HG02623 (cell line): ENCODE data around the gene RPS6KC1.
"Not testable (repeated sequence)": the region's sequence is repeated elsewhere in the genome, so short reads cannot be mapped to it uniquely, and the experiment has no call there.

ENCODE experiments used
- ATAC-seq: cut with Tn5 transposase; IDR thresholded peaks from one replicate; pipeline ENCODE4 v1.9.1; 2021; ENCODE audit warnings: moderate library complexity; ENCODE audit not compliant: unreplicated experiment

Gene RPS6KC1, protein sequence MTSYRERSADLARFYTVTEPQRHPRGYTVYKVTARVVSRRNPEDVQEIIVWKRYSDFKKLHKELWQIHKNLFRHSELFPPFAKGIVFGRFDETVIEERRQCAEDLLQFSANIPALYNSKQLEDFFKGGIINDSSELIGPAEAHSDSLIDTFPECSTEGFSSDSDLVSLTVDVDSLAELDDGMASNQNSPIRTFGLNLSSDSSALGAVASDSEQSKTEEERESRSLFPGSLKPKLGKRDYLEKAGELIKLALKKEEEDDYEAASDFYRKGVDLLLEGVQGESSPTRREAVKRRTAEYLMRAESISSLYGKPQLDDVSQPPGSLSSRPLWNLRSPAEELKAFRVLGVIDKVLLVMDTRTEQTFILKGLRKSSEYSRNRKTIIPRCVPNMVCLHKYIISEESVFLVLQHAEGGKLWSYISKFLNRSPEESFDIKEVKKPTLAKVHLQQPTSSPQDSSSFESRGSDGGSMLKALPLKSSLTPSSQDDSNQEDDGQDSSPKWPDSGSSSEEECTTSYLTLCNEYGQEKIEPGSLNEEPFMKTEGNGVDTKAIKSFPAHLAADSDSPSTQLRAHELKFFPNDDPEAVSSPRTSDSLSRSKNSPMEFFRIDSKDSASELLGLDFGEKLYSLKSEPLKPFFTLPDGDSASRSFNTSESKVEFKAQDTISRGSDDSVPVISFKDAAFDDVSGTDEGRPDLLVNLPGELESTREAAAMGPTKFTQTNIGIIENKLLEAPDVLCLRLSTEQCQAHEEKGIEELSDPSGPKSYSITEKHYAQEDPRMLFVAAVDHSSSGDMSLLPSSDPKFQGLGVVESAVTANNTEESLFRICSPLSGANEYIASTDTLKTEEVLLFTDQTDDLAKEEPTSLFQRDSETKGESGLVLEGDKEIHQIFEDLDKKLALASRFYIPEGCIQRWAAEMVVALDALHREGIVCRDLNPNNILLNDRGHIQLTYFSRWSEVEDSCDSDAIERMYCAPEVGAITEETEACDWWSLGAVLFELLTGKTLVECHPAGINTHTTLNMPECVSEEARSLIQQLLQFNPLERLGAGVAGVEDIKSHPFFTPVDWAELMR

DNA sequence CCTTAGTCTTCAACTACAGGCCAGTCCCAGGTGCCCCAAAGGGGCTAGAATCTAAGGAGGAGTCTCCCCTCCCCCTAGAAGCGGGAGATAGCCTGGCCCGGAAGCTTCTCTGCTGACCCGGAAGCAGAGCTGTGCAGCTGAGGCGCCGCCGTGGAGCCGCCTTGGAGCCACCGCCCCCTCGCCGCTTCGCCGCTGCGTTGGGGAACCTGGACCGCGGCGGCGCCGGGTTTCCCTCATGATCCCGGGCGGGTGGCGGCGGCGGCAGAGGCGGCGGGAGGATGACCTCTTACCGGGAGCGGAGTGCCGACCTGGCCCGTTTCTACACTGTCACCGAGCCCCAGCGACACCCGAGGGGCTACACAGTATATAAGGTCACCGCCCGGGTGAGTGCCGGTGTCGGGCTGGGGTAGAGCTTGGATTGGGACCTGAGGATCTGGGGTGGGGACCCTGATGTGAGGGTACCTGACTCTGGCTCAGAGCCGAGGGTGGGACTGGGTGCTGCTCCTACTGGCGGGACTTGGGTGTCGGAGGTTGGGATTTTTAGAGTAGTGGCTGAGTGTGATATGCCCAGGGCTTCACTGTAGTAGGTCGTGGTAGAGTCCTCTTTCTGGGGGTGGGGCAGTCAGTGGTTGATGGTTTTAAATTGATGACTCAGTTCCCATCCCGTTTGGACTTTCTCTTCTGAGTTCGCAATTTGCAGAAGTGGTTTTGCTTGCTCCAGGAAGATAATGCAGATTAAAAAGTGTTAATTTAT lies at the start of gene RPS6KC1:
TSS of gene RPS6KC1 (plus strand) at position 115 of the 754 bp plus-strand sequence. CDS start at position 279, 164 bp downstream.
- peak; percentile 98 for ATAC-seq

DNA sequence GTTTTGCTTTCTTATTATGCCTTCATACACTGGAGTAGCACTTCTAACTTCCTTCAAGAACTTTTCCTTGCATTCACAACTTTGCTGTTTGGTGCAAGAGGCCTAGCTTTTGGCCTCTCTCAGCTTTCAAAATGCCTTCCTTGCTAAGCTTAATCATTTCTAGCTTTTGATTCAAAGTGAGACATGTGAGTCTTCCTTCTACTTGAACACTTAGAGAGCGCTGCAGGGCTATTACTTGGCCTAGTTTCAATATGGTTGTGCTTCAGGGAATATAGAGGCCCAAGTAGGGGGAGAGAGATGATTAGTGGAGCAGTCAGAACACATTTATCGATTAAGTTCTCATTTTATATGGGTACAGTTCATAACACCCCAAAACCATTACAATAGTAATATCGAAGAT lies 47.8 kb upstream of the RPS6KC1 start:
- ATAC-seq: no peak

DNA sequence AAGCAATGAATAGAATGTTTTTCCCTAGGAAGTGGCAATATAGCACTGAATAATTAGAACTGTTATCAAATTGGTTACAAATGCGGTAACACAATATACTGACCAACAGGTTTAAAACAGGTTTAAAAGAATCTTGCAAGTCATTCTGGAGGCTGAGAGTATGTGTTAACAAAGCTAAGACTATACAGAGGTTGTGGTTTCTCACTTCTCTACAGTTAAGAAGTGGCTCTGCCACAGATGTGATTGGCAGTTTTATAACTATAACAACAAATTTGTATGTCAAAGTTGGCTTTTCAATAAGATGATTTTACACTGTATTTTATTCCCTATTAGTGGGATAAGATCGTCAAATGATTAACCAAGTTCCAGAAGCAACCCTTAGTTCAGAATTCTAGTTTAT lies 42.5 kb upstream of the RPS6KC1 start:
- ATAC-seq: peak; percentile 78

DNA sequence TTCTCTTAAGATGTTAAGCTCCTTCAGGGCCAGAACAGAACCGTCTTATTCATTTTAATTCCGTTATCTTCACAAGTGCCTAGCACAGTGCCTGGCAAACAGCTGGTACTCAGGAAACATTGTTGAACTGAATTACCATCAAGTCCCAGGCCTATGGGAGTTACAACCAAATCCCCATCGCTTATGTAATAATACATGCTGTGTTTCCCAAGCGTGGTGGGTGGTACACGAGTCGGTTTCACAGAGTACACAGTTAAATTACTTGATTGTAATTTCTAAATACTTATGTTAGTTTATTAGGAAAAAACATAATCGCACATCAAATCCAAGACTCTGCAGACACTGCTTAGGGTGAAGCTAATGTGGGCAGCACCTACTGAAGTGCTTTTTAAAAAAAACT lies 36.4 kb upstream of the RPS6KC1 start:
- ATAC-seq: no peak

DNA sequence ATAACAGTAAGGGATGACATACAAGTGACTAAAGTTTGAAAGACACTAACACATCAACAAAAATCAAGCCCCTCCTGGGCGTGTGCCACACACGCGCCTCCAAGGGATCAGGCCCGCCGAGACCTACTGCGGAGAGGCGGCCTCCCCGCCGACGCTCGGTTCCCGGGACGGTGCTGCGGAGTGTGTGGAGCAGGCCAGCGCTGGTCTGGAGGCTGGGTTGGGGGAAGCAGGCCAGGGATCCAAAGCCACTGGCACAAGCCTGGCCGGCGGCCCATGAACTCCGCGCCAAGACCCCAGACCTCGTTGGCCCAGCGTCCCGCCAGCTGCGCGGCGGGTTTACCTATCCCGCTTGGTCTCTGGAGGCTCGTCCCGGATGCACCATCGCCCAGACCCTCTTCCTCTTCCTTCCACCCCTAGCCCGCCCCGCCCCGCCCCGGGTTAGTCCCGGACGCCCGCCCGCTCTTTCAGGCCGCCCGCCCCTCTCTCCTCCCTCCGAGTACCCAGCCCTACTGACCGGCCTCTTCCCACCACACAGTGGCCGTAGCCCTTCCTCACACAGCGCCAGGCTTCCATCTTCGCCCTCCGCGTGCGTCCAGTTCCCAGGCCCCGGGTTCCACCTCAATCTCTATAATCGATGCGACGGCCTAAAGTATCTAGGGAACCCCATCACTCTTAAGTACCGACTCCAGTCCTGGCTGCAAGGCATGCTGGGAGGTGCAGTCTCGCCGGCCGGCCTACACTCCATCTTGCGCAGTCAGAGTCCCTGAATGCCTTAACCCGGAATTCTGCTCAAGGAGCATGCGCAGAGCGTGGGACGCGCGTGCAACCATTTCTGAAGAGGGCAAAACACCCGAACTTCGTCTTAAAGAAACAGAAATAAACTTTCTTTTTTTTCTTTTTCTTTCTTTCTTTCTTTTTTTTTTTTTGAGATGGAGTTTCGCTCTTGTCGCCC lies 35.7 kb upstream of the RPS6KC1 start, which contains the start of gene ANGEL2:
TSS of gene ANGEL2 (minus strand) at position 769 of the 952 bp plus-strand sequence. CDS start at position 573, 196 bp downstream.
- peak; percentile 92 for ATAC-seq

DNA sequence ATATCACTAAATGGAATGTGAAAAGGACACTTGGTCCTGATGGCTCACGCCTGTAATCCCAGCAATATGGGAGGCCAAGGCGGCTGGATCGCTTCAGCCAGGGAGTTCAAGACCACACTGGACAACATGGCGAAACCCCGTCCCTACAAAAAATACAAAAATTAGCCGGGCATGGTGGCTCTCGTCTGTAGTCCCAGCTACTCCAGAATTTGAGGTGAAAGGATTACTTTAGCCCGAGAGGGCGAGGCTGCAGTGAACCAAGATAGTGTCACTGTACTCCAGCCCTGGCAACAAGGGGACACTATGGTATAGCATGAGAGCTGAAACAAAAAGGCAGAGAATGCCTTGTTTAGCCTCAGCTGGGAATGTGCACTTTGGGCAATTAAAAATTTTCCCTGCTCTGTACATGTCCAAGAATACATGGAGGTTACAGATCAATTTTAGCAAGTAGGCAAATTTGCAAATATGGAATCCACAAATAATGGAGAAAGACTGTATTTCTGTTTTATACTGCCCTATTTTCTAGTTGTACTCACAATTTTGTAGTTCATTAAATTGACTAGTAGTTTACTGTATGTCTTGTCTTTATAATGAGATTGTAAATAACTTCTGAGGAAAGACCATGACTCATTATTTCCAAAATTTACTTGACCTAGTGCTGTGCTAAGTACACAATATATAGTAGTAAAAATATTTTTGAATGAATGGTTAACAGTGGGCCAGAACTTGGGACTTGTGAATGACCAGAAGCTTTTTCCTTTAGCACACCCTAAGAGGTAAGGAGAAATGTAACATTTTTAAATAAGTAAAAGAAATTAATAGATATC lies 33.4 kb upstream of the RPS6KC1 start:
- no peak for ATAC-seq

DNA sequence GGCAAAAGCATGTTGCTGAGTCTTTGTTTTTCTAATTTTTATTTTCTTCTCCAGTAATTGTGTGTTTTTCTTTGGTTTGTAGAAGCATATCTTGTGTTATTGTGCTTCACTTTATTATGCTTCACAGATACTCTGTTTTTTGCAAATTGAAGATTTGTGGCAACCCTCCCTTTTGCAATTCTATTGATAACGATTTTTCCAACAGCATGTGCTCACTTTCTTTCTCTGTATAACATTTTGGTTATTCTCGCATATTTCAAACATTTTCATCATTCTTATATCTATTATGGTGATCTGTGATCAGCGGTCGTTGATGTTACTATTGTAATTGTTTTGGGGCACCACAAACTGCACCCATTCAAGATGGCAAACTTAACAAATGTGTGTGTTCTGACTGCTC lies 31.6 kb upstream of the RPS6KC1 start:
- no peak for ATAC-seq

DNA sequence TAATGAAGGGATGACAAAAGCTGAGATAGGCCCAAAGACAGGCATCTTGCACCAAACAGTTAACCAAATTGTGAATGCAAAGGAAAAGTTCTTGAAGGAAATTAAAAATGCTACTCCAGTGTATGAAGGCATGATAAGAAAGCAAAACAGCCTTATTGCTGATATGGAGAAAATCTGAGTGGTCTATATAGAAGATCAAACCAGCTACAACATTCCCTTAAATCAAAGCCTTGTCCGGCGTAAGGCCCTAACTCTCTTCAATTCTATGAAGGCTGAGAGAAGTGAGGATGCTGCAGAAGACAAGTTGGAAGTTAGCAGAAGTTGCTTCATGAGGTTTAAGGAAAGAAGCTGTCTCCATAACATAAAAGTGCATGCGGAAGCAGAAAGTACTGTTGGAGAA lies 31.0 kb upstream of the RPS6KC1 start:
- no peak for ATAC-seq

DNA sequence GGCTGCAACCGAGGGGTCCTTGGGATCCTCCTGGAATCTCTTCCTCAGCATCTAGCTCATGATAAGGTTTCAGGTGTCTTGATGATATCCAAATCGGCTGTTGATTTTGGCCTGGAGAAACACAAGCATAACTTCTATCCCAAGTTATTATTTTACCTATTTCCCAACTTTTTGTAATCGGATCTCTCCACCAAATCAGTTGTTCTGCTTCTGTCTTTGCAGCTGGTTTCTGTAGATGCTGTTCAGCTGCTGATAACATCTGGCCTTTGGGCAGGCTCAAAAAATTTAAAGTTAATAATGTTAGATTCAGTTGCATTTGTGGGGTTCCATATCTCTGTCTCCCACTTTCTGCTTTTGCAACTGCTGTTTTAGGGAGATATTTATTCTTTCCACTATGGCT lies 24.0 kb upstream of the RPS6KC1 start:
- not testable (repeated sequence) for ATAC-seq

DNA sequence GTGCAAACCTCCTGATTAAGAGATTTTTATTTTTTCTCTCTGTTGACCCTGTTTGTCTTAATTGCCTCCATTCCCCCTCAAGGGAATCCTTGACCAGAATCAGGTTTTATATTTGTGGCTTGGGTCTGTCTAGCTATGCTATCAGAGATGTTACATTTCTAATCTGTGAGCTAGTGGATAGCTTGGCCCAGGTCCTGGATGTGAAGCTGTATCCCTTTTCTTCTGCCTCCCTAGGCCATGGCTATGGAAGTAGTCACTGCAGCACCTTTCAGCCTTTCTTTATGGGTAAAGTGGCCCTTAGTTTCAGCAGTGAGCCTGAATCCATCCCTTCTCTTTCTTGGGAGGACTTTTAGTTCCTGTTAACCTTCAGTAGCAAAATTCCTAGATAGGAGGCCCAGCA lies 18.4 kb upstream of the RPS6KC1 start:
- no peak for ATAC-seq

DNA sequence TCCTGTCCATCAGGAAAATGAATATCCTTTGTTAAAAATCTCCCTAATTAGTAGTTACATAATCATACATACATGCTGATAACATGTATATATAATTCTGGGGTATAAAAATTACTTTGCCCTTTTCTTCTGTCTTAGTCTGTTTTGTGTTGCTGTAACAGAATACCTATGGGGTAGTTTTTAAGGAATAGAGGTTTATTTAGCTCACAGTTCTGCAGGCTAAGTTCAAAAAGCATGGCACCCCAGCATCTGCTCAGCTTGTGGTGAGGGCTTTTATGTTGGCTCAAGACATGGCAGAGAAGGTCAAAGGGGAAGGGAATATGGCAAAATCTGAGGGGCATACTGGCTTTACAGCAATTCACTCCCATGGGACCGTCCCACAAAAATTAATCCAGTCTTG lies 16.3 kb upstream of the RPS6KC1 start:
- no peak for ATAC-seq

DNA sequence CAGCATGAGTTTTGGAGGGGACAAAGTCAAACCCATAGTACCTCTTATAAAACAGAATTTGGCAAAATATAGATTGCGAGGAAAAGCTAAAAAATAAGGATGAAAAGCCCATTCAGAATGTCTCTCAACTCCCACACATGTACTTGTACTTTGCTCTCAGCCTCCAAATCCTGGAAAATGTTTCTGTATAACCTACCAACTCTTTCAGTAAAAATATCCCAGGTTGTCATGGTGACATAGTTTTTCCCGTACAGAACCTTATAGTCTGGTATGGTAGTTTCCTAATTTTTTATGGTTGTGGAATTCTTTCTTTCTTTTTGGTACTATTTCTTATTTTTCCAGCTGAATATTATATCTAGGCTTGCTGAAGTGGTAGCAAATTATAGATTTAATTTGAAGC lies 15.5 kb upstream of the RPS6KC1 start:
- no peak for ATAC-seq

DNA sequence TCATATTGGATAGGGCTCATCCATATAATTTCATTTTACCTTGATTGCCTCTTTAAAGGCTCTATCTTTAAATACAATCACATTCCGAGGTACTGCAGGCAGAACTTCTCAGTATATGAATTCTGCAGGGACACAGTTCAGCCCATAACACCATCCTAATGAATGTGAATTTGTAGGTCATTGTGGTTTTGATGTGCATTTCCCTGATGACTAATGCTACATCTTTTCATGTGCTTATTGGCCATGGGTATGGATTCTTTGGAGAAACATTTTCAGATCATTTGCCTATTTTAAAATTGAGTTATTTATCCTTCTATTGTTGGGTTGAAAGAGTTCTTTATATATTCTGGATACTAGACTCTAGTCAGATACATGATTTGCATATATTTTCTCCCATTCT lies 9.6 kb upstream of the RPS6KC1 start:
- ATAC-seq: no peak

DNA sequence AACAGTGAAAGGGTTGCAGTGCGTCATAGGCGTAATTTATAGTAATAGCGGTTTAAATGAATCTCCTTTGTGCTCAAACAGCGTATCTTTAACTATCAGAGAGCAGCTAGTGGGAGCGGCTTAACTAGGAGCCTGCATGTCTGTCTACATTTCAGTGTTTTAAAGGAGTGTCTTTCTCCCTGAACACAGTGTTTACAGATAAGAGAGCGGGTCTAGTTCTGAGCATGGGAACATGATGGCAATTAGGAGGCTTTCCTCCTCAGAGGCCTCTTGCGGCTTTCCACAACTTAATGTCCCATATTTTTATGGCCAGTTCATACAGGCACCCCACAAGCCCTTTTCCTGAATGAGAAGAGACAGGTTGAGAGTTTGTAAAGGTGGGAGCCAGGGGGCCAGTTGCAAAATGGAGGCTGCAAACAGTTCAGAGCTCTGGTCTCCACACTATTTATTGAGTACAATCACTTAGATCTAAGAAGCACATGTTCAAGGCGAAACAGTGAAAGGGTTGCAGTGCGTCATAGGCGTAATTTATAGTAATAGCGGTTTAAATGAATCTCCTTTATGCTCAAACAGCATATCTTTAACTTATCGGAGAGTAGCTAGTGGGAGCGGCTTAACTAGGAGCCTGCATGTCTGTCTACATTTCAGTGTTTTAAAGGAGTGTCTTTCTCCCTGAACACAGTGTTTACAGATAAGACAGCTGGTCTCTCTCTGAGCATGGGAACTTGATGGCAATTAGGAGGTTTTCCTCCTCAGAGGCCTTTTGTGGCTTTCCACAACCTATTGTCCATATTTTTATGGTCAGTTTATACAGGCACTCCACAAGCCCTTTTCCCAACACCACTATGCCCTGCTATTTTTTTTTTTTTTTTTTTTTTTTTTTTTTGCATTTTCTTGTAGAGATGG lies 5.5 kb upstream of the RPS6KC1 start:
- ATAC-seq: not testable (repeated sequence)

DNA sequence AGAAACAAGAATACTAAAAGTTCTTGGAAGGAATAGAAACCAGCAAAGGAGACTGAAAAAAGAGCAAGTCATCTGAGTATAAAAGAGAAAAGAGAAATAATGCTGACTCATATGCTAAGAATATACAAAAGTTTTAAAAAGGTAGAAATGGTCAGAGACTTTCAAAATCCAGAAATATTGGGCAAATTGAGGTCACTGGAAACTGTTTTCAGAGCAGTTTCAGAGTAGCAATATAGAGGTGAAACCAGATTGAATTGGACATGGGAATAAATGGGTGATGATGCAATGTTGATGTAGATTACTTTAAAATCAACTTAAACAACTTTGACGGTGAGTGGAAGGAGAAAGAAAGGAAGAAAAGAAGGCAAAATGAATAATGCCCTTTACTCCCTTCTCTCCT lies 1.8 kb upstream of the RPS6KC1 start:
- ATAC-seq: no peak

DNA sequence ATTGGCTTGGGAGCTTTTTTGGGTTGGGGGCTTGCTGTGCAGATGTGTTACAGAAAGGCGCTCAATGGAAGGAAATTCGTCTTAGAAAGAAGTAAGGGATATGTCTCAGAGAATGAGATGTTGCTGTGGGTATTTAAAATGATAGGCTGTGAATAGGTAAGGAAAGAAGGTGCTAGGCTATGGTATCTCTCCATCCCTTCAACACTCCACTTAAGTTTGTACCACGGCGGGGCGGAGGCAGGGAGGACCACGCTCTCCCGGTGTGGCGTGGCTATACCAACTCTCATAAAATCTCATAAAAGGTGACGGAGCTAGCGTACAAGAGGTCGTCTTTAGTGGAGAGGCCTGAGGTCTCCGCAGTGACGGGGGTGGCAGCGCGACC lies 305 bp upstream of the RPS6KC1 start:
- peak; percentile 29 for ATAC-seq

DNA sequence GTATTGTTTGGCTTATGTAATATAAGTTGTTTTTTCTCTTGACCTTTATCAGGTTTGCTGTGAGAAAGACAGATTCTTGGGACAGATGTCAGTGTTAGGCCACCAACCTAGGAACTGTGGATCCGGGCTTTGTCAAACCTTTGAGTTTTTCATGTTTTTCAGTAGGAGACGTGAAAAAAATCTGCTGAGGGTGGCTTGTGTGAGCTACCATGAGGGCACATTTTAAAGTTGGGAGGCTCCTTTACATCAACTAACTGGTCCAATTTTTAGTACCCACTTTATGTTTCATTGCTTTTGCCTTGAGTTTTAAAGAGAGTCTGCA lies 801 bp downstream of the RPS6KC1 start:
- no peak for ATAC-seq

DNA sequence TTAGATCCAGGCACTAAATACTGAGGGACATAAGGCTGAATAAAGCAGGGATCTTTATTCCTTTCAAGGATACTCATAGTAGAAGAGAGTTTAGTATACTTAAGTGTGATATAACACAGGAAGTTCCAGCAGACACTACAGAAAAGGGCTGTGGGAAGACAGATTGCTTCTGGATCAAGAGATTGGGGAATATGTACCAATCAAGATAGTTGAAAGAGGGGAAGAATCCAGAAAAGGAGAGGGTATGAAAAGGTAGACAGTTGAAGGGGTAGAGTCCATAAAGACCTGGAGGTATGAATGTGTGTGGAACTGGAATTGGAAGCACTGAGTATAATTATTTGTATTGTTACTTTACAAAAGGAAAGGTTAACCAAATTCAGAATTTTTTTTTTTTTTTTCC lies 2.4 kb downstream of the RPS6KC1 start:
- ATAC-seq: no peak
